ENCODE measurements around the gene MYO1C.

DNA sequence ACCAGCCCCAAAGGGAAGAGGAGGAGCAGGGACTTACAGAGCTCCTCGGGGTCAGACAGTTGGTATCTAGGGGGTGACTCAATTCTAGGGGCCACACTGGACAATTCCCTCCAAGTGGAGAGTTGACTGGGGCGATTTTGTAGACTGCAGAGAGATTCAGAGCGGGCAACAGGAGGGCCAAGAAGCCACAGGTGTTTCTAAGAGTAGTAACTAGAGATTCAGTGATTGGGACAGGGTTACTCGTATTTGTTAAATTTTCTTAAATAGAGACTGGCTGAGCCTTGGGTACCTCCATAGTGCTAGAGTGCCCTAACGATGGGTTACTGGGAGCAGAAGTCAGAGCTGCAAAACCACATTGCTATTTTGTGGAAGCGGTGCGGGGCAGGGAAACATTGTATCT is 27.2 kb upstream of the MYO1C start:
- TF ChIP-seq CTCF (conservative IDR thresholded peaks at IDR 0.05; ENCODE audit: low read length) (no peak), EZH2phosphoT487 (IDR thresholded peaks at IDR 0.05; ENCODE audit: borderline replicate concordance) (no peak)
